Trophoblast cell (in vitro differentiated cells and primary cell): Measurements from ENCODE around the gene SCAMP5.
A peak's percentile ranks its signal among the peaks of the same experiment; 100 is the strongest.

Experiments used
- DNase-seq, 2 donors: peaks; one replicate each; pipeline ENCODE4 v3.0.0-alpha.2; 2016
- H2AFZ ChIP-seq: 2 replicates; pipeline ENCODE4 v1.6.1; 2013; ENCODE audit warnings: low read length, moderate library complexity, mild to moderate bottlenecking; ENCODE audit not compliant: insufficient read depth, poor library complexity
- H2AK5ac ChIP-seq: 2 replicates; pipeline ENCODE4 v1.6.1; 2013; ENCODE audit warnings: mild to moderate bottlenecking, low read length
- H2BK120ac ChIP-seq: 2 replicates; pipeline ENCODE4 v1.6.1; 2013; ENCODE audit warnings: low read length, mild to moderate bottlenecking, moderate library complexity; ENCODE audit not compliant: insufficient read depth, poor library complexity
- H2BK12ac ChIP-seq: 2 replicates; pipeline ENCODE4 v1.6.1; 2013; ENCODE audit warnings: mild to moderate bottlenecking, low read length, moderate library complexity
- H2BK5ac ChIP-seq: 2 replicates; pipeline ENCODE4 v1.6.1; 2013; ENCODE audit warnings: low read length, low read depth, moderate library complexity, mild to moderate bottlenecking; ENCODE audit not compliant: poor library complexity
- H3K14ac ChIP-seq: 2 replicates; pipeline ENCODE4 v1.6.1; 2013; ENCODE audit warnings: mild to moderate bottlenecking, low read length
- H3K18ac ChIP-seq: 2 replicates; pipeline ENCODE4 v1.6.1; 2013; ENCODE audit warnings: mild to moderate bottlenecking, low read length
- H3K23ac ChIP-seq: 2 replicates; pipeline ENCODE4 v1.6.1; 2013; ENCODE audit warnings: low read length
- H3K27ac ChIP-seq: 2 replicates; pipeline ENCODE4 v1.5.1; 2013; ENCODE audit warnings: low read depth, mild to moderate bottlenecking, inconsistent platforms, low read length, moderate library complexity
- H3K27me3 ChIP-seq: 2 replicates; pipeline ENCODE4 v1.6.1; 2013; ENCODE audit warnings: inconsistent platforms, mild to moderate bottlenecking, low read length, moderate library complexity; ENCODE audit not compliant: insufficient read depth
- H3K36me3 ChIP-seq, 2 experiments: 1 replicate in 1 of 2; 2 replicates in 1 of 2; pipeline ENCODE4 v1.6.1; 2013; ENCODE audit warnings: low read length in 2 of 2, mild to moderate bottlenecking in 2 of 2, moderate library complexity in 1 of 2; ENCODE audit not compliant: insufficient read depth in 2 of 2, control insufficient read depth in 1 of 2
- H3K4ac ChIP-seq: 2 replicates; pipeline ENCODE4 v1.6.1; 2013; ENCODE audit warnings: low read depth, mild to moderate bottlenecking, low read length, moderate library complexity
- H3K4me1 ChIP-seq, 2 experiments: 1 replicate in 1 of 2; 2 replicates in 1 of 2; pipeline ENCODE4 v1.6.1; 2013; ENCODE audit warnings: low read length in 2 of 2, mild to moderate bottlenecking in 2 of 2, moderate library complexity in 1 of 2; ENCODE audit not compliant: insufficient read depth in 2 of 2, control insufficient read depth in 1 of 2
- H3K4me2 ChIP-seq: 2 replicates; pipeline ENCODE4 v1.6.1; 2013; ENCODE audit warnings: inconsistent platforms, mild to moderate bottlenecking, low read length, moderate library complexity
- H3K4me3 ChIP-seq: 2 replicates; pipeline ENCODE4 v1.5.1; 2013; ENCODE audit warnings: mild to moderate bottlenecking, low read depth, low read length, inconsistent platforms
- H3K79me1 ChIP-seq: one replicate; pipeline ENCODE4 v1.6.1; 2013; ENCODE audit warnings: low read length
- H3K79me2 ChIP-seq: 2 replicates; pipeline ENCODE4 v1.6.1; 2013; ENCODE audit warnings: low read length, mild to moderate bottlenecking; ENCODE audit not compliant: control insufficient read depth, insufficient read depth, poor library complexity
- H3K9ac ChIP-seq: 2 replicates; pipeline ENCODE4 v1.6.1; 2013; ENCODE audit warnings: mild to moderate bottlenecking, low read length
- H3K9me3 ChIP-seq: 2 replicates; pipeline ENCODE4 v1.6.1; 2013; ENCODE audit warnings: low read depth, mild to moderate bottlenecking, control low read depth, inconsistent platforms, low read length; ENCODE audit not compliant: insufficient read depth
- H4K12ac ChIP-seq: 2 replicates; pipeline ENCODE4 v1.6.1; 2013; ENCODE audit warnings: low read depth, mild to moderate bottlenecking, low read length, moderate library complexity
- H4K8ac ChIP-seq: 2 replicates; pipeline ENCODE4 v1.6.1; 2013; ENCODE audit warnings: low read depth, mild to moderate bottlenecking, low read length, moderate library complexity
- H4K91ac ChIP-seq: one replicate; pipeline ENCODE4 v1.6.1; 2013; ENCODE audit warnings: low read depth, mild to moderate bottlenecking, low read length, moderate library complexity
- WGBS: extraction: QIAGEN DNeasy Blood & Tissue Kit; methylation state at CpG from one replicate; pipeline ENCODE4 v1.1.7; 2013; ENCODE audit warnings: missing lambda C conversion rate; ENCODE audit not compliant: insufficient read length, insufficient coverage; ENCODE audit errors: extremely low coverage; 5-methylcytosine and 5-hydroxymethylcytosine counted together

The SCAMP5 gene

DNA sequence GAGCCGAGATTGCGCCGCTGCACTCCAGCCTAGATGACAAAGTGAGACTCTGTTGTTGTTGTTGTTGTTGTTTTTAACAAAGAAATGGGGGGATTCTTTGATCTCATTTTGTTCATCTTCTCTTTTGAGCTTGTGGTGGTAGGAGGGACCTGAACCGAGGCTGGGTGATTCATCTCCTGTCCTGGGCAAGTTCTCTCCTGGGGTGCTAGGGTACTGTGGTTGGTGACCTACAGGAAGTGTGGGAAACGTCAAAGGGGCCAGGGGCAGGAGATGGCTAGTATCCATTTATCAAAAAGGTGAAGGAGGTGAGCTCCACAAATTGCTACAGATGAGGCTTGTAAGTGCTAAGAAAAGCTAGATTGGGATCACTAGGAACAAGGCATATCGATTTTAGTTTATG lies 42.3 kb downstream of the SCAMP5 start:
- Histone ChIP-seq H3K4ac (no peak overlapping the region), H3K27me3 (no peaks in the 10 kb centered on the region), H3K9ac (no peak overlapping the region), H2BK120ac (no peak overlapping the region), H4K12ac (no peak overlapping the region), H3K4me3 (no peak overlapping the region), H3K14ac (no peak overlapping the region), H2AK5ac (peak overlapping the region; percentile 49), H3K79me2 (no peaks in the 10 kb centered on the region), H4K91ac (no peak overlapping the region), H3K27ac (no peak overlapping the region), H3K4me2 (no peak overlapping the region), H2BK12ac (no peak overlapping the region), H3K4me1 (peaks cover 28 to 33% of the 10 kb centered on the region in 2 experiments), H4K8ac (no peak overlapping the region), H2AFZ (no peak overlapping the region), H2BK5ac (no peak overlapping the region), H3K18ac (no peak overlapping the region), H3K9me3 (no peaks in the 10 kb centered on the region), H3K79me1 (peaks cover 14% of the 10 kb centered on the region), H3K36me3 (no peaks in the 10 kb centered on the region), H3K23ac (no peak overlapping the region)
- no CpG with 5 or more reads among the region's 6 CpGs for WGBS
- DNase-seq, result no peak

DNA sequence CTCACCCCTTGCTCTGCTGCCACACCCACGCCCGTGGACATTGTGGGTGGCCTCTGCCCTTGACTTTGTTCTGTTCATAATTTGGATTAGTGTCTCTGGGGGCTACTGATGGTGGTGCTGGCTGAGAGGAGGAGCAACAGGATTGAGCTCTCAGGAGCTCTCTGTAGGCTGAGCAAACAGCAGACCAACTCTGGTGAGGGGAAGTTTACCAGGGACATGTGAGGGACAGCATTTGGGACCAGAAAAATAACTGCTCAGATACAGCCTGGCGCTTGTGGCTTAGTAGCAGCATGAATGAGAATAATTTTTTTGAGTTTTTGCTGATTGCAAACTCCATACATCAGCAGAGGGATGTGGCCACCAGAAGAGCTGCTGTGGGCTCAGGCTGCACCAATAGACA lies 42.9 kb downstream of the SCAMP5 start:
- H4K8ac ChIP-seq, result no peak overlapping the region
- H4K91ac ChIP-seq, result no peak overlapping the region
- H3K14ac ChIP-seq, result no peak overlapping the region
- no peak overlapping the region for H2BK120ac ChIP-seq
- H3K4me2 ChIP-seq, result no peak overlapping the region
- H3K79me1 ChIP-seq, result peaks cover 14% of the 10 kb centered on the region
- no peak for DNase-seq
- no peak overlapping the region for H3K4me3 ChIP-seq
- H3K36me3 ChIP-seq, result no peaks in the 10 kb centered on the region
- H3K27me3 ChIP-seq, result no peaks in the 10 kb centered on the region
- H2AK5ac ChIP-seq, result peak overlapping the region; percentile 5
- H3K4me1 ChIP-seq, result peaks cover 33 to 39% of the 10 kb centered on the region in 2 experiments
- H3K4ac ChIP-seq, result no peak overlapping the region
- H3K79me2 ChIP-seq, result no peaks in the 10 kb centered on the region
- no peak overlapping the region for H2BK5ac ChIP-seq
- H2AFZ ChIP-seq, result no peak overlapping the region
- WGBS, result no CpG with 5 or more reads among the region's 3 CpGs
- H2BK12ac ChIP-seq, result no peak overlapping the region
- H3K27ac ChIP-seq, result no peak overlapping the region
- H4K12ac ChIP-seq, result no peak overlapping the region
- no peak overlapping the region for H3K23ac ChIP-seq
- no peak overlapping the region for H3K18ac ChIP-seq
- H3K9me3 ChIP-seq, result no peaks in the 10 kb centered on the region
- H3K9ac ChIP-seq, result no peak overlapping the region

DNA sequence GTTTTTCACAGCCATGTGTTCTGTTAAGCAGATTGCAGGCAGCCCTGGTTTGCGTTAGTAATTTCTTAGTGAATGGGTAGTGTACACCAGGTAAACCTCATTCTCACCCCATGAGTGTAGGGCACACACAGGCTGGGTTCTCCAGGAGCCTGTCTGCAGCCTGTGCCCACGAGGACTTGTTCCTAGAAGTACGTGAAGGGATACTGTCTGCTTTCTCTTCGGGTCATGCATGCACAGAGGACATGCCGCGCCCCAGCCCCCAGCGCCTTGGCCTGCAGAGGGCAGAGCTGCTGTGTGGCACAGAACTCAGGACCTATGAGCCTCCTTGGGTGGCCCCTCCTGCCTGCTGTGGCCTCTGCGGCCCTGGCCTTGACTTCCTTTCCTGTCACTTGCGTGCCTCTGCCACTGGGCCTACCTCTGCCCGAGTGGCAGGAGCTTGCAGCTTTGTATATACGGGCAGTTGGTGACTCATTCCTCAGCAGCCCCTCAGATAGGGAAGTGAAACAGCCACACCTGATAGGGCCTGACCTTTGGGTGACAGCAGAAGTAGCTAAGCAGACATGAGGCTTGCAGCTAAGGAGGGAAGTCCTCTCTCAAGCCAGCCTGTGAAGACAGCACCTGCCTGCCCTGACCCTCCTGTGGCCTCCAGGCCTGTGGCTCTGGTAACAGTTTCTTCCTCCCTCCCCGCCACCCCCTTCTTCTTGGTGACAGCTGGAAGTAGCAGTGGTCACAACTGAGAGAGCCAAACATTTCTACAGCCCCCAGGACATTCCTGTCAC lies 47.6 kb downstream of the SCAMP5 start:
- Histone ChIP-seq H4K91ac (no peak overlapping the region), H3K79me1 (peaks cover 3% of the 10 kb centered on the region), H3K79me2 (no peaks in the 10 kb centered on the region), H2BK5ac (no peak overlapping the region), H3K27me3 (no peaks in the 10 kb centered on the region), H3K18ac (peak overlapping the region; percentile 2), H3K4me1 (peaks cover 30 to 32% of the 10 kb centered on the region in 2 experiments), H2AK5ac (no peak overlapping the region), H3K23ac (no peak overlapping the region), H3K4me2 (no peak overlapping the region), H4K8ac (no peak overlapping the region), H2BK120ac (no peak overlapping the region), H2BK12ac (no peak overlapping the region), H3K9me3 (peaks cover 2% of the 10 kb centered on the region), H3K36me3 (peaks cover 0 to 9% of the 10 kb centered on the region in 2 experiments), H2AFZ (no peak overlapping the region), H3K9ac (no peak overlapping the region), H3K14ac (no peak overlapping the region), H4K12ac (no peak overlapping the region), H3K4me3 (no peak overlapping the region), H3K27ac (peak overlapping the region; percentile 20), H3K4ac (no peak overlapping the region)
- peak; percentile 89 to 91 for DNase-seq
- no CpG with 5 or more reads among the region's 12 CpGs for WGBS

DNA sequence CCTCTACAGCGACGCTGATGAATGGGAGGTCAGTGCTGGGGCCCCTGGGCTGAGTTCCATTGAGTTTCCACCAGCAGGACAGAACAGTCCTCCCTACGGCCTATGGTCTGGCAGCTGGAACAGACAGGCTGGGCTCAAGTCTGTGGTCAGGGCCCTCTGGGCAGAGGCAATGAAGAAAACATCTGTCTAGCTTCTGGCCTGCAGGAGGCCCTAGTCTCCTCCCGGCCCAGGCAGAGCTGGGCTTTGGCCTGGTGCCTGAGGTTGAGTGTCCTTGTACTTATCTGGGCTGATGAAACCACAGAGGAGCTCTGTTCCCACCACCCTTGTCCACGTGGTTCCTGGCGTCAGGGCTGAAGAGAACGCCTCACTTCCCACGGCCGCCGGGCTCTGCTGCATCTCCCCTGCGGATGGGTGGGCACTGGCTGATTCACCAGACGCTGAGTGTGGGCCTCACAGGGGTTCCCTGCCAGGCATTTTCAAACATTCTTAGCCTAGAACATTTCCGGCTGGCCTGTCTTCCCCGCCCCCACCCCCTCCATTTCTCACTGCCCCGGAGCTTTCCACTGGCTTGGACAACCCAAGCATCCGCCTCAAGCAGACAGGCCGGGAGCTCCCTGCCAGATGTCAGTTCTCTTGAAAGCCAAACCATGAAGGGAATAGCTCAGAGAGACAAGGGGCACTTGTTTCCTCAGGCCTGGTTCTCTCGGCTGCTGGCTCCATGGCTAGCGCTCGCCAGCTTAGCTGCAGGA lies 48.3 kb downstream of the SCAMP5 start:
- no CpG with 5 or more reads among the region's 20 CpGs for WGBS
- Histone ChIP-seq H2BK120ac (no peak overlapping the region), H3K9me3 (peaks cover 2% of the 10 kb centered on the region), H3K27ac (peak overlapping the region; percentile 20), H2AK5ac (no peak overlapping the region), H3K4ac (no peak overlapping the region), H4K91ac (no peak overlapping the region), H2BK5ac (no peak overlapping the region), H3K9ac (no peak overlapping the region), H3K27me3 (no peaks in the 10 kb centered on the region), H3K18ac (no peak overlapping the region), H3K79me1 (peaks cover 3% of the 10 kb centered on the region), H4K8ac (no peak overlapping the region), H3K4me3 (no peak overlapping the region), H3K36me3 (peaks cover 0 to 9% of the 10 kb centered on the region in 2 experiments), H2AFZ (no peak overlapping the region), H3K14ac (no peak overlapping the region), H3K4me2 (no peak overlapping the region), H3K23ac (no peak overlapping the region), H2BK12ac (no peak overlapping the region), H4K12ac (no peak overlapping the region), H3K79me2 (no peaks in the 10 kb centered on the region), H3K4me1 (peaks cover 30 to 32% of the 10 kb centered on the region in 2 experiments)
- DNase-seq, result peak; percentile 56 to 70
